ENCODE data around the gene ACTG1. TPM values are rescaled to one million over a fixed set of nuclear protein-coding genes. Genes with fewer than 3 reads are reported as not detected.

Gene ACTG1
- total RNA-seq, 1 donor from 2014 or later, result 4,184 TPM

DNA sequence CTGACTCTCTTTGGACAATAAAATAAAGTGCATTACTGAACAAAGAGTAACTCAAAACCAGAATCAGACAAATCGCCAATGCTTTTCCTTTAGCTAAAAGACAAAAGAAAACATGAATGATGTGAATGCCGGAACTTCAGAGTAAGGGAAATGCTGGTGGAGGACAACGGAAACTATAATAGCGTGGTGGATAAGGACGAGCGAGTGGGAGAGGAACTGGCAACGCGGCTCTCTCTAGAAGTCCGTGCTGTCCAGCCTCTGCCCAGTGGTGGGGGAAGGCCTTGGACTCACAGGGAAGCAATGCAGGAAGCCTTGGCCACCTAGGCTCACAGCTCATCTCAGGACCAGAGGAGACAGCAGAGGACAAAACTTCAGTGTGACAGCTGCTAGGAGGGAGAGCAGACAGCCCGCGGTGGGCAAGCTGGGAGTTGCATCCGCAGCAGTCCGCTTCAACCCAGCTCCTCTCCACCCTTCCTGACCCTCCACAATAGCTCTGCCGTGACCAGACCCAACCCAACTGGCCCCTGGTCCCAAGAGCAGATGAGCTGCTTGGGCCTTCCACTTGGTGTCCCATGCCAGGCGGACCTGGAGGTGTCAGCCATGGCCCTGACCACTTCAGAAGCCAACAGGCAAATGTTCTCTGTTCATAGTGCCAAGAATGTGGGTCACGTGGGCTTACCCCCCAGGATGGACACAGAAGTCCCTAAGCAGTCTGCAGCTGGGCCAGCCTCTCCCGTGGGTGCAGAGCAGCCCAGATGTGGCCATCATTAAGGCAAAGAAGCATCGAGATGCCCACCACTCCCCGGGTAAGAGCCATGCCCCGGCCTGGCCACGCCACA is 44.9 kb upstream of the ACTG1 start:
- Mint-ChIP-seq H3K27me3 (ENCODE audit: unreplicated experiment) (peaks cover 3% of the 10 kb centered on the region), H3K4me3 (ENCODE audit: unreplicated experiment) (peak overlapping the region; percentile 48), H3K36me3 (ENCODE audit: low read depth, unreplicated experiment) (peaks cover 26% of the 10 kb centered on the region), H3K4me1 (ENCODE audit: unreplicated experiment) (peaks cover 16% of the 10 kb centered on the region), H3K27ac (ENCODE audit: unreplicated experiment) (peak overlapping the region; percentile 16), H3K9me3 (ENCODE audit: unreplicated experiment) (no peaks in the 10 kb centered on the region)
- TF ChIP-seq, protein P1, sequence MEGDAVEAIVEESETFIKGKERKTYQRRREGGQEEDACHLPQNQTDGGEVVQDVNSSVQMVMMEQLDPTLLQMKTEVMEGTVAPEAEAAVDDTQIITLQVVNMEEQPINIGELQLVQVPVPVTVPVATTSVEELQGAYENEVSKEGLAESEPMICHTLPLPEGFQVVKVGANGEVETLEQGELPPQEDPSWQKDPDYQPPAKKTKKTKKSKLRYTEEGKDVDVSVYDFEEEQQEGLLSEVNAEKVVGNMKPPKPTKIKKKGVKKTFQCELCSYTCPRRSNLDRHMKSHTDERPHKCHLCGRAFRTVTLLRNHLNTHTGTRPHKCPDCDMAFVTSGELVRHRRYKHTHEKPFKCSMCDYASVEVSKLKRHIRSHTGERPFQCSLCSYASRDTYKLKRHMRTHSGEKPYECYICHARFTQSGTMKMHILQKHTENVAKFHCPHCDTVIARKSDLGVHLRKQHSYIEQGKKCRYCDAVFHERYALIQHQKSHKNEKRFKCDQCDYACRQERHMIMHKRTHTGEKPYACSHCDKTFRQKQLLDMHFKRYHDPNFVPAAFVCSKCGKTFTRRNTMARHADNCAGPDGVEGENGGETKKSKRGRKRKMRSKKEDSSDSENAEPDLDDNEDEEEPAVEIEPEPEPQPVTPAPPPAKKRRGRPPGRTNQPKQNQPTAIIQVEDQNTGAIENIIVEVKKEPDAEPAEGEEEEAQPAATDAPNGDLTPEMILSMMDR (IDR thresholded peaks at IDR 0.05; ENCODE audit: unreplicated experiment), result no peak
- DNase-seq (ENCODE audit: low spot score), result no peak

DNA sequence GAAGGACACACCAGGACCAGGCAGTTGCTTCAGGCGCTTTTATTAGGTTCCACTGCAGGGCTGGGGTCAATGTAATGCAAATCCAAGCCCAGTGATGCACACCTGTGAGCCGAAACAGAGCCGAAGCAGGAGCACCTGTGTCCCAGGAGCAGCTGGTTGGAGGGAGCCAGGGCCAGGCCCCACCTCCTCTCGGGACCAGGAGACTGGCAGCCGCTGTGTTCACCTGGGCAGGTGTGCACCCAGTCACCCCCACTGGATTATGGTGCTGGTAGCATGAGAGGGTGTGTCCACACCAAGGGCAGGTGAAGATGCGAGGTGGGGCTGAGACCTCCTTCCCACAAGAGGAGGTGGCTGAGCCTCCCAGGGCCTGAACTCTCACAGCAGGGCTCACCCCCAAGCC is 44.3 kb upstream of the ACTG1 start:
- TF ChIP-seq, protein P1 (IDR thresholded peaks at IDR 0.05; ENCODE audit: unreplicated experiment), result no peak
- no peak for DNase-seq (ENCODE audit: low spot score)
- H3K4me3 Mint-ChIP-seq (ENCODE audit: unreplicated experiment), result no peak overlapping the region
- H3K36me3 Mint-ChIP-seq (ENCODE audit: low read depth, unreplicated experiment), result peaks cover 25% of the 10 kb centered on the region
- no peaks in the 10 kb centered on the region for H3K9me3 Mint-ChIP-seq (ENCODE audit: unreplicated experiment)
- peaks cover 16% of the 10 kb centered on the region for H3K4me1 Mint-ChIP-seq (ENCODE audit: unreplicated experiment)
- H3K27ac Mint-ChIP-seq (ENCODE audit: unreplicated experiment), result no peak overlapping the region
- peaks cover 3% of the 10 kb centered on the region for H3K27me3 Mint-ChIP-seq (ENCODE audit: unreplicated experiment)

DNA sequence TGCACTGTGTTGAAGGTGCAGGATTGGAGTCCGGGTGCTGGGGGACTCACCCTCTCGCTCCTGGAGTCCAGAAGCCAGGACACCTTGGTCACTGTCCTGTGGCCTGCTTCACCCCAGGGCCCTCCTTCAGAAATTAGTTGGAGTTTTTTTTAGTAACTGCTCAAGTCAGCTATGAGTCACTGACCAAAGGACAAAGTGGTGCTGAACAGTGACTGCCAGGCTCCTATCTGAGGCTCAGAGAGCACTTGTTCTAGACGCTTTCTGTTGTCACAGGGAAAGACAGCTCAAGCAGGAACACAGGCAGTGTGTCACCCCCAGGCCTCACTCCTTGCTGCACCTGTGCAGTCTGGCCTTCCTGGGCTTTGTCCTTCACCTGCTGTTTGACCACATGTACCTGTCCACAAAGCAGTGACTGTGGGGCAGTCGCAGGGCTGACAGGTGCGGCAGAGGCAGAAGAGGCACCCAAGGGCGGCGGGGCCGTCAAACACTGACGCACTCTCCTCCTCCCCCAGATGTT is 43.6 kb upstream of the ACTG1 start:
- DNase-seq (ENCODE audit: low spot score), result no peak
- Mint-ChIP-seq H3K36me3 (ENCODE audit: low read depth, unreplicated experiment) (peaks cover 21% of the 10 kb centered on the region), H3K27ac (ENCODE audit: unreplicated experiment) (no peak overlapping the region)

DNA sequence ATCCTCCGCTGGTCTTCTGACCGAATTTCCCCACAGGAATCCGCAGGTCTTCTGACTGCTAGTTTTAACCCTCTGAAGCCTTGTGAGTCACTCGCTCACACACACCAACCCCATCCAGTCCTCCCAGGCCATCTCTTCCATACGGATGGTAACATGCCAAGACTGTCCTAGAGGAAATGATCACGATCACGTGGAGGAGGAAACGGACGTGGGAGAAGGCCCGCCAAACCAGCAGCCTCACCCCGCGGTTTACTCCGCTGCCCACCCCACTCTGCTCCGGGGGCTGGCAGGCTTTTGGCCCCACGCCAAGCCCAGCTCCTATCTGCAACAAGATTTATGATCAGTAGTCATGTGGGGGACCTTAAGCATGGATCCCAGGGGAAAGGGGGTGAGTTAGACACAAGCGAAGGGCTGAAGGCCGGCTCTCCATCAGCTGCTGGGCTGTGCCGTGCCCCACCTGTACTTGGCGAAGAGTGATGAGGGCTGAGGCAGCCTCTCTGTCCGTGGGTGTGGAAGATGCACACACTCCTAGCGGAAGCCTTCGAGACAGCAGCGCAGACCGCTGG is 41.1 kb upstream of the ACTG1 start:
- Mint-ChIP-seq H3K4me3 (ENCODE audit: unreplicated experiment) (peak overlapping the region; percentile 92), H3K9me3 (ENCODE audit: unreplicated experiment) (no peaks in the 10 kb centered on the region), H3K4me1 (ENCODE audit: unreplicated experiment) (peaks cover 24% of the 10 kb centered on the region), H3K27ac (ENCODE audit: unreplicated experiment) (peak overlapping the region; percentile 57), H3K27me3 (ENCODE audit: unreplicated experiment) (peaks cover 7% of the 10 kb centered on the region), H3K36me3 (ENCODE audit: low read depth, unreplicated experiment) (peaks cover 22% of the 10 kb centered on the region)
- TF ChIP-seq, protein P1 (IDR thresholded peaks at IDR 0.05; ENCODE audit: unreplicated experiment), result no peak
- DNase-seq (ENCODE audit: low spot score), result no peak

More for the DNA sequence above, 43.6 kb upstream of the ACTG1 start:
- no peaks in the 10 kb centered on the region for H3K9me3 Mint-ChIP-seq (ENCODE audit: unreplicated experiment)
- H3K27me3 Mint-ChIP-seq (ENCODE audit: unreplicated experiment), result peaks cover 3% of the 10 kb centered on the region
- TF ChIP-seq, protein P1 (IDR thresholded peaks at IDR 0.05; ENCODE audit: unreplicated experiment), result no peak
- no peak overlapping the region for H3K4me3 Mint-ChIP-seq (ENCODE audit: unreplicated experiment)
- peaks cover 19% of the 10 kb centered on the region for H3K4me1 Mint-ChIP-seq (ENCODE audit: unreplicated experiment)
